Thymus (tissue), 11 donors: ENCODE data around the gene TMEM229A. TPM values are rescaled to one million over a fixed set of nuclear protein-coding genes. Genes with fewer than 3 reads are reported as not detected.
"Not testable (repeated sequence)": the region's sequence is repeated elsewhere in the genome, so short reads cannot be mapped to it uniquely, and the experiment has no call there.

Experiments
- DNase-seq, 9 donors: peaks; one replicate each; pipeline ENCODE4 v3.0.0-alpha.2; 2013; ENCODE audit warnings: low spot score in 9 of 9, low read depth in 6 of 9, missing footprints in 1 of 9
- H3K27ac ChIP-seq, 2 donors: one replicate each; pipeline ENCODE4 v1.5.1; 2013; ENCODE audit warnings: control low read depth in 1 of 2, low read depth in 1 of 2, low read length in 1 of 2, mild to moderate bottlenecking in 1 of 2, moderate library complexity in 1 of 2
- H3K27me3 ChIP-seq, 2 donors: one replicate each; pipeline ENCODE4 v1.5.1; 2013; ENCODE audit warnings: low read length in 1 of 2; ENCODE audit not compliant: control insufficient read depth in 2 of 2, insufficient read depth in 1 of 2
- H3K36me3 ChIP-seq, 2 donors: one replicate each; pipeline ENCODE4 v1.5.1; 2013; ENCODE audit warnings: low read length in 1 of 2, mild to moderate bottlenecking in 1 of 2, moderate library complexity in 1 of 2; ENCODE audit not compliant: control insufficient read depth in 2 of 2, insufficient read depth in 2 of 2
- H3K4me1 ChIP-seq, 2 donors: one replicate each; pipeline ENCODE4 v1.5.1; 2013; ENCODE audit warnings: low read length in 2 of 2; ENCODE audit not compliant: control insufficient read depth in 2 of 2, insufficient read depth in 2 of 2
- H3K4me3 ChIP-seq, 2 donors: one replicate each; pipeline ENCODE4 v1.5.1; 2013; ENCODE audit warnings: low read length in 2 of 2, control low read depth in 1 of 2, mild to moderate bottlenecking in 1 of 2
- H3K9me3 ChIP-seq, 2 donors: one replicate each; pipeline ENCODE4 v1.5.1; 2013; ENCODE audit warnings: low read length in 1 of 2, mild to moderate bottlenecking in 1 of 2; ENCODE audit not compliant: control insufficient read depth in 2 of 2, insufficient read depth in 1 of 2
- WGBS: extraction: QIAGEN DNeasy Blood & Tissue Kit; methylation state at CpG from one replicate; pipeline ENCODE4 v1.1.7; 2013; 5-methylcytosine and 5-hydroxymethylcytosine counted together
- polyA plus RNA-seq: library from polyadenylated mRNA; stranded (reverse); fragments of 200-250 nt; gene quantifications from one replicate; pipeline ENCODE4 v1.2.3, GENCODE V29; 2013
- total RNA-seq: library from RNA; stranded (reverse); fragments of 120-200 nt; gene quantifications from one replicate; pipeline ENCODE4 v1.2.4, GENCODE V29; 2013
- donor health status: healthy.

Gene TMEM229A
- total and polyA plus RNA-seq, 2 donors, result 0.02 TPM; not detected in 1

GRCh38 chr7:124060528-124060927 is 27.7 kb upstream of the TMEM229A start:
- no peak overlapping the region for H3K27ac ChIP-seq

GRCh38 chr7:124059375-124059774 is 26.5 kb upstream of the TMEM229A start:
- H3K36me3 ChIP-seq, result no peaks in the 10 kb centered on the region
- no peaks in the 10 kb centered on the region for H3K27me3 ChIP-seq
- H3K4me3 ChIP-seq, result no peak overlapping the region
- no peaks in the 10 kb centered on the region for H3K9me3 ChIP-seq
- no peaks in the 10 kb centered on the region for H3K4me1 ChIP-seq
- no peak overlapping the region for H3K27ac ChIP-seq
- WGBS, result 73% methylated on average over 4 of the region's 4 CpGs
- no peak for DNase-seq

More at GRCh38 chr7:124060528-124060927, 27.7 kb upstream of the TMEM229A start:
- H3K9me3 ChIP-seq, result peaks cover 0 to 3% of the 10 kb centered on the region in 2 donors
- no peak for DNase-seq
- no peaks in the 10 kb centered on the region for H3K4me1 ChIP-seq
- 86% methylated on average over 2 of the region's 2 CpGs for WGBS
- H3K4me3 ChIP-seq, result no peak overlapping the region
- H3K36me3 ChIP-seq, result no peaks in the 10 kb centered on the region
- H3K27me3 ChIP-seq, result no peaks in the 10 kb centered on the region

- Histone ChIP-seq H3K4me3 (no peak overlapping the region), H3K4me1 (no peaks in the 10 kb centered on the region), H3K9me3 (no peaks in the 10 kb centered on the region), H3K36me3 (no peaks in the 10 kb centered on the region), H3K27me3 (no peaks in the 10 kb centered on the region), H3K27ac (no peak overlapping the region)
- 95% methylated on average over 2 of the region's 2 CpGs for WGBS
- DNase-seq, result no peak
Observed at GRCh38 chr7:124058515-124058914, 25.6 kb upstream of the TMEM229A start.

DNA sequence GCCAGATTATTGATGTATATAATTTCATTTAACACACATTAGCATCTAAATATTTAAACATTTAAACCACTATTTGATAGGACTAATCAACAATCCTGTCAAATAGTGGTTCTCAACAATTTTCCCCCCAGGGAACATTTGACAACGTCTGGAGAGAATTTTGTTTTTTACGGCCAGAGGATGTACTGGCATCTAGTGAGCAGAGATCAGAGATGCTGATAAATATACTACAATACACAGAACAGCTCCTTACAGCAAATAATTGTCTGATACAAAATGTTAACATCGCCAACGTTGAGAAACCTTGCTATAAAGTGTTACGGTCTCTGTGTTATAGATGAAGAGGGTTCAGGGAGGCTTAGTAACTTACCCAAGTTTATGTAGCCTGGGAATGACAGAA is 25.0 kb upstream of the TMEM229A start:
- H3K27me3 ChIP-seq, result no peaks in the 10 kb centered on the region
- no peak overlapping the region for H3K27ac ChIP-seq
- WGBS, result 73% methylated on average over 5 of the region's 5 CpGs
- H3K36me3 ChIP-seq, result no peaks in the 10 kb centered on the region
- H3K4me1 ChIP-seq, result no peaks in the 10 kb centered on the region
- no peaks in the 10 kb centered on the region for H3K9me3 ChIP-seq
- DNase-seq, result no peak
- no peak overlapping the region for H3K4me3 ChIP-seq

DNA sequence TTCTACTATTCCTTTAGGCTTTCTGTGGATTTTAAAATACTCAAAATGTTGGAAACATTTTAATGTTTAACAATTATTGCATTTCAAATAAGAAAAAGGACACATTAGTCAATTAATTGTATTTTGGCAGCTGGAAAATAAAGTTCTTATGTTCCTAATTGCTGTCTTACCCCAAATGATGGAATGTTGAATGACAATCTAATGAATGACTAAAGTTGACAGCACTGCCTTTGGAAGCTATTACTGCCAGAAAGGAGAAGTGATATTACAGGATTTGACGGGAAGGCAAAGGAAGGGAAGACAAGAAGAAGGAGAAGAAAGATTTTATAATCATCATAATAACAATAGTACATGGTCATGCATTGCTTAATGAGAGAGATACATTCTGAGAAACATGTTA is 23.4 kb upstream of the TMEM229A start:
- H3K4me1 ChIP-seq, result no peaks in the 10 kb centered on the region
- DNase-seq, result no peak
- H3K36me3 ChIP-seq, result no peaks in the 10 kb centered on the region
- no peak overlapping the region for H3K4me3 ChIP-seq
- 57% methylated on average over 1 of the region's 1 CpG for WGBS
- H3K27me3 ChIP-seq, result no peaks in the 10 kb centered on the region
- H3K9me3 ChIP-seq, result no peaks in the 10 kb centered on the region
- H3K27ac ChIP-seq, result no peak overlapping the region

- Histone ChIP-seq H3K36me3 (no peaks in the 10 kb centered on the region), H3K4me3 (no peak overlapping the region), H3K27ac (no peak overlapping the region), H3K4me1 (no peaks in the 10 kb centered on the region), H3K27me3 (no peaks in the 10 kb centered on the region), H3K9me3 (no peaks in the 10 kb centered on the region)
- WGBS, result 97% methylated on average over 1 of the region's 1 CpG
- no peak for DNase-seq
Observed at GRCh38 chr7:124051681-124052377, 19.0 kb upstream of the TMEM229A start.

- Histone ChIP-seq H3K27ac (no peak overlapping the region), H3K4me1 (no peaks in the 10 kb centered on the region), H3K4me3 (no peak overlapping the region), H3K36me3 (no peaks in the 10 kb centered on the region), H3K27me3 (no peaks in the 10 kb centered on the region), H3K9me3 (no peaks in the 10 kb centered on the region)
- WGBS, result 93% methylated on average over 2 of the region's 2 CpGs
- DNase-seq, result no peak
Observed at GRCh38 chr7:124042826-124043225, 10.0 kb upstream of the TMEM229A start.

DNA sequence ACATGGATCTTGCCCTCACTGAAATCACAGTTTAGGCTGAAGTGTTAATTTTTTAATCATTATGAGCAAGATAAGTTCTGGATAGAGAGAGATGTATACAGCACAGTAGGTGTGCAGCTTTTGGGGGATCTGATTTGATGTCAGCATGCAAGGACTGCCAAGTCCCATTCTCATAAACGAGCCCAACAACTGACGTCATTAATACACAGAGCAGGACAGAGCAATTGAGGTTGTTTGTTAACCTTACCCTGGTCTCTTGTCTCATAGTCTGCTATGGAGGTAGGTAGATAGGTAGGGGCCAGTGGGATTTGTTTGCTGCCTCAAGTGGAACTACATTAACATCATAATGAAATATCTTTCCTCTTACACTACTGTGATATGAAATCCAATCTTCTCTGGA is 8.6 kb upstream of the TMEM229A start:
- H3K27ac ChIP-seq, result no peak overlapping the region
- DNase-seq, result no peak
- 87% methylated on average over 2 of the region's 2 CpGs for WGBS
- H3K4me1 ChIP-seq, result no peaks in the 10 kb centered on the region
- H3K27me3 ChIP-seq, result peaks cover 0 to under 1% of the 10 kb centered on the region in 2 donors
- no peaks in the 10 kb centered on the region for H3K9me3 ChIP-seq
- no peaks in the 10 kb centered on the region for H3K36me3 ChIP-seq
- H3K4me3 ChIP-seq, result no peak overlapping the region

DNA sequence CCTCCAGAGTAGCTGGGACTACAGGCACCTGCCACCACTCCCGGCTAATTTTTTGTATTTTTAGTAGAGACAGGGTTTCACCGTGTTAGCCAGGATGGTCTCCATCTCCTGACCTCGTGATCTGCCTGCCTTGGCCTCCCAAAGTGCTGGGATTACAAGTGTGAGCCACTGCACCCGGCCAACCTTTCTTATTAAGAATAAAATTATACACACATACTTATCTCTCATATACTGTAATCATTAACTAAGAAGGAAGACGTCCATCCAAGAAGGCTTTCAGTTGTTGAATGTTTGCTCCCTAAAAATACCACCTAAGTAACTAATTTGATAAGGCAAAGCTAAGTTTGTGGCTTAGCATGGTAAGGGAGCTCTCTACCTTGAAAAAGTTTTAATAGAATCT is 5.0 kb upstream of the TMEM229A start:
- H3K36me3 ChIP-seq, DNase-seq, H3K9me3 ChIP-seq, H3K4me1 ChIP-seq, H3K27ac ChIP-seq, H3K4me3 ChIP-seq: not testable (repeated sequence)
- 87% methylated on average over 5 of the region's 5 CpGs for WGBS
- peaks cover 14 to 20% of the 10 kb centered on the region in 2 donors for H3K27me3 ChIP-seq
